ENCODE measurements around the gene CCDC13.

DNA sequence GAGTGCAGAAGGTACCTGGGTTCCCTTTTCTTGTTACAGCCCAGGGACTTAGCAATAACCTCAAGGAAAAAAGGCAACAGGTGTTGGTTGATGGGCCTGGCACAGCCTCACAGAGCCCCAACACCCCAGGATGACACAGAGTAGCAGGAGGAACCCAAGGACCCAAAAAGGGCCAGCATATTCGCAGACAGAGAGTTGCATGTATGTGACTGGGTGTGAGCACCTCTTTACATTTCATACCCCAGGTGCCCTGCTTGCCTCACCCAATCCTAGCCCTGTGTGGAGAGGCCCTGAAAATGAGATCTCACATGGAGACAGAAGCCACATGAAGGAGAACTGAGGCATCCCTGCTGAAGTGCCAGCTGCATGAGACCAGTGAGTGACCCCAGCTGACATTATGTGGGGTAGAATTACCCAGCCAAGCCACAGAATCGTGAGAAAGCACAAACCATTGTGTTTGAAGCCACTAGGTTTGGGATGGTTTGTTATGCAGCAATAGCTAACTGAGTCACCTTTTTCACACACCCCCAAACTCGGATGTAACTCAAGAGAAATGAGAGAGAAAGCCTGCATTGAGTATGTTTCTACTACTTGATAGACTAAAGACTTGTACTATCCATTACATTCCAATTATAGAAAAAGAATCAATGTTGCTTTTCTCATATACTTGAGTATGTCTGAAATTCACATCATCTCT, 44.2 kb downstream of the CCDC13 start:
- TF ChIP-seq ATM (IDR thresholded peaks at IDR 0.05; ENCODE audit: borderline replicate concordance), result no peak
- TF ChIP-seq, protein P1, sequence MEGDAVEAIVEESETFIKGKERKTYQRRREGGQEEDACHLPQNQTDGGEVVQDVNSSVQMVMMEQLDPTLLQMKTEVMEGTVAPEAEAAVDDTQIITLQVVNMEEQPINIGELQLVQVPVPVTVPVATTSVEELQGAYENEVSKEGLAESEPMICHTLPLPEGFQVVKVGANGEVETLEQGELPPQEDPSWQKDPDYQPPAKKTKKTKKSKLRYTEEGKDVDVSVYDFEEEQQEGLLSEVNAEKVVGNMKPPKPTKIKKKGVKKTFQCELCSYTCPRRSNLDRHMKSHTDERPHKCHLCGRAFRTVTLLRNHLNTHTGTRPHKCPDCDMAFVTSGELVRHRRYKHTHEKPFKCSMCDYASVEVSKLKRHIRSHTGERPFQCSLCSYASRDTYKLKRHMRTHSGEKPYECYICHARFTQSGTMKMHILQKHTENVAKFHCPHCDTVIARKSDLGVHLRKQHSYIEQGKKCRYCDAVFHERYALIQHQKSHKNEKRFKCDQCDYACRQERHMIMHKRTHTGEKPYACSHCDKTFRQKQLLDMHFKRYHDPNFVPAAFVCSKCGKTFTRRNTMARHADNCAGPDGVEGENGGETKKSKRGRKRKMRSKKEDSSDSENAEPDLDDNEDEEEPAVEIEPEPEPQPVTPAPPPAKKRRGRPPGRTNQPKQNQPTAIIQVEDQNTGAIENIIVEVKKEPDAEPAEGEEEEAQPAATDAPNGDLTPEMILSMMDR (CRISPR knock-in tag; IDR thresholded peaks at IDR 0.05), result no peak
- TF ChIP-seq, protein P2, sequence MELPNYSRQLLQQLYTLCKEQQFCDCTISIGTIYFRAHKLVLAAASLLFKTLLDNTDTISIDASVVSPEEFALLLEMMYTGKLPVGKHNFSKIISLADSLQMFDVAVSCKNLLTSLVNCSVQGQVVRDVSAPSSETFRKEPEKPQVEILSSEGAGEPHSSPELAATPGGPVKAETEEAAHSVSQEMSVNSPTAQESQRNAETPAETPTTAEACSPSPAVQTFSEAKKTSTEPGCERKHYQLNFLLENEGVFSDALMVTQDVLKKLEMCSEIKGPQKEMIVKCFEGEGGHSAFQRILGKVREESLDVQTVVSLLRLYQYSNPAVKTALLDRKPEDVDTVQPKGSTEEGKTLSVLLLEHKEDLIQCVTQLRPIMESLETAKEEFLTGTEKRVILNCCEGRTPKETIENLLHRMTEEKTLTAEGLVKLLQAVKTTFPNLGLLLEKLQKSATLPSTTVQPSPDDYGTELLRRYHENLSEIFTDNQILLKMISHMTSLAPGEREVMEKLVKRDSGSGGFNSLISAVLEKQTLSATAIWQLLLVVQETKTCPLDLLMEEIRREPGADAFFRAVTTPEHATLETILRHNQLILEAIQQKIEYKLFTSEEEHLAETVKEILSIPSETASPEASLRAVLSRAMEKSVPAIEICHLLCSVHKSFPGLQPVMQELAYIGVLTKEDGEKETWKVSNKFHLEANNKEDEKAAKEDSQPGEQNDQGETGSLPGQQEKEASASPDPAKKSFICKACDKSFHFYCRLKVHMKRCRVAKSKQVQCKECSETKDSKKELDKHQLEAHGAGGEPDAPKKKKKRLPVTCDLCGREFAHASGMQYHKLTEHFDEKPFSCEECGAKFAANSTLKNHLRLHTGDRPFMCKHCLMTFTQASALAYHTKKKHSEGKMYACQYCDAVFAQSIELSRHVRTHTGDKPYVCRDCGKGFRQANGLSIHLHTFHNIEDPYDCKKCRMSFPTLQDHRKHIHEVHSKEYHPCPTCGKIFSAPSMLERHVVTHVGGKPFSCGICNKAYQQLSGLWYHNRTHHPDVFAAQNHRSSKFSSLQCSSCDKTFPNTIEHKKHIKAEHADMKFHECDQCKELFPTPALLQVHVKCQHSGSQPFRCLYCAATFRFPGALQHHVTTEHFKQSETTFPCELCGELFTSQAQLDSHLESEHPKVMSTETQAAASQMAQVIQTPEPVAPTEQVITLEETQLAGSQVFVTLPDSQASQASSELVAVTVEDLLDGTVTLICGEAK (IDR thresholded peaks at IDR 0.05), result no peak
- TF ChIP-seq, protein P2 (CRISPR knock-in tag; IDR thresholded peaks at IDR 0.05), result no peak
- TF ChIP-seq PCBP2 (optimal IDR thresholded peaks at IDR 0.05; ENCODE audit: low read depth, low read length, poor library complexity, severe bottlenecking), result no peak
- TF ChIP-seq GABPB1 (CRISPR knock-in tag; IDR thresholded peaks at IDR 0.05), result no peak
- TF ChIP-seq ZNF616 (CRISPR knock-in tag; IDR thresholded peaks at IDR 0.05; ENCODE audit: low read depth), result no peak
- TF ChIP-seq, protein P3, sequence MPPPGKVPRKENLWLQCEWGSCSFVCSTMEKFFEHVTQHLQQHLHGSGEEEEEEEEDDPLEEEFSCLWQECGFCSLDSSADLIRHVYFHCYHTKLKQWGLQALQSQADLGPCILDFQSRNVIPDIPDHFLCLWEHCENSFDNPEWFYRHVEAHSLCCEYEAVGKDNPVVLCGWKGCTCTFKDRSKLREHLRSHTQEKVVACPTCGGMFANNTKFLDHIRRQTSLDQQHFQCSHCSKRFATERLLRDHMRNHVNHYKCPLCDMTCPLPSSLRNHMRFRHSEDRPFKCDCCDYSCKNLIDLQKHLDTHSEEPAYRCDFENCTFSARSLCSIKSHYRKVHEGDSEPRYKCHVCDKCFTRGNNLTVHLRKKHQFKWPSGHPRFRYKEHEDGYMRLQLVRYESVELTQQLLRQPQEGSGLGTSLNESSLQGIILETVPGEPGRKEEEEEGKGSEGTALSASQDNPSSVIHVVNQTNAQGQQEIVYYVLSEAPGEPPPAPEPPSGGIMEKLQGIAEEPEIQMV (CRISPR knock-in tag; IDR thresholded peaks at IDR 0.05; ENCODE audit: low read depth), result no peak
- TF ChIP-seq, protein P4, sequence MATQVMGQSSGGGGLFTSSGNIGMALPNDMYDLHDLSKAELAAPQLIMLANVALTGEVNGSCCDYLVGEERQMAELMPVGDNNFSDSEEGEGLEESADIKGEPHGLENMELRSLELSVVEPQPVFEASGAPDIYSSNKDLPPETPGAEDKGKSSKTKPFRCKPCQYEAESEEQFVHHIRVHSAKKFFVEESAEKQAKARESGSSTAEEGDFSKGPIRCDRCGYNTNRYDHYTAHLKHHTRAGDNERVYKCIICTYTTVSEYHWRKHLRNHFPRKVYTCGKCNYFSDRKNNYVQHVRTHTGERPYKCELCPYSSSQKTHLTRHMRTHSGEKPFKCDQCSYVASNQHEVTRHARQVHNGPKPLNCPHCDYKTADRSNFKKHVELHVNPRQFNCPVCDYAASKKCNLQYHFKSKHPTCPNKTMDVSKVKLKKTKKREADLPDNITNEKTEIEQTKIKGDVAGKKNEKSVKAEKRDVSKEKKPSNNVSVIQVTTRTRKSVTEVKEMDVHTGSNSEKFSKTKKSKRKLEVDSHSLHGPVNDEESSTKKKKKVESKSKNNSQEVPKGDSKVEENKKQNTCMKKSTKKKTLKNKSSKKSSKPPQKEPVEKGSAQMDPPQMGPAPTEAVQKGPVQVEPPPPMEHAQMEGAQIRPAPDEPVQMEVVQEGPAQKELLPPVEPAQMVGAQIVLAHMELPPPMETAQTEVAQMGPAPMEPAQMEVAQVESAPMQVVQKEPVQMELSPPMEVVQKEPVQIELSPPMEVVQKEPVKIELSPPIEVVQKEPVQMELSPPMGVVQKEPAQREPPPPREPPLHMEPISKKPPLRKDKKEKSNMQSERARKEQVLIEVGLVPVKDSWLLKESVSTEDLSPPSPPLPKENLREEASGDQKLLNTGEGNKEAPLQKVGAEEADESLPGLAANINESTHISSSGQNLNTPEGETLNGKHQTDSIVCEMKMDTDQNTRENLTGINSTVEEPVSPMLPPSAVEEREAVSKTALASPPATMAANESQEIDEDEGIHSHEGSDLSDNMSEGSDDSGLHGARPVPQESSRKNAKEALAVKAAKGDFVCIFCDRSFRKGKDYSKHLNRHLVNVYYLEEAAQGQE (IDR thresholded peaks at IDR 0.05; ENCODE audit: borderline replicate concordance in 1 of 2, low read depth in 1 of 2, low read length in 2 of 2), result no peak

All from HepG2 (cell line).